Amniotic stem cell (primary cell): ENCODE measurements around the gene SNAP47.
A peak's percentile ranks its signal among the peaks of the same experiment; 100 is the strongest.

ENCODE experiments used
- DNase-seq: peaks from one replicate; lab custom pipeline; 2025; lab: John Stamatoyannopoulos, UW

SNAP47 gene

GRCh38 chr1:227798078-227798802 is 63.0 kb downstream of the SNAP47 start:
- no peak for DNase-seq

GRCh38 chr1:227799756-227800155 is 64.5 kb downstream of the SNAP47 start:
- no peak for DNase-seq

- DNase-seq: no peak
Observed at GRCh38 chr1:227803933-227804332, 68.7 kb downstream of the SNAP47 start.

- peak; percentile 76 for DNase-seq
Observed at GRCh38 chr1:227805606-227806197, 70.5 kb downstream of the SNAP47 start.

GRCh38 chr1:227808566-227808965 is 73.3 kb downstream of the SNAP47 start:
- DNase-seq: no peak

- DNase-seq: no peak
Observed at GRCh38 chr1:227809026-227809425, 73.8 kb downstream of the SNAP47 start.

- DNase-seq: no peak
Observed at GRCh38 chr1:227813962-227814361, 78.7 kb downstream of the SNAP47 start.

GRCh38 chr1:227815468-227816409 is 80.5 kb downstream of the SNAP47 start, which contains the start of gene PRSS38:
Gene PRSS38, plus strand, starts transcription at chr1:227815675. Its CDS starts 42 bp downstream, at chr1:227815717.
- no peak for DNase-seq

- DNase-seq: no peak
Observed at GRCh38 chr1:227816750-227817446, 81.7 kb downstream of the SNAP47 start.

GRCh38 chr1:227823537-227823936 is 88.3 kb downstream of the SNAP47 start:
- DNase-seq: no peak

GRCh38 chr1:227824204-227824603 is 89.0 kb downstream of the SNAP47 start:
- no peak for DNase-seq

GRCh38 chr1:227828786-227829185 is 93.6 kb downstream of the SNAP47 start:
- DNase-seq: no peak
